Fibroblast of pulmonary artery (primary cell): Measurements from ENCODE around the gene POU2AF1.
"Not testable (repeated sequence)": the region's sequence is repeated elsewhere in the genome, so short reads cannot be mapped to it uniquely, and the experiment has no call there.

ENCODE experiments used
- DNase-seq: peaks from one replicate; pipeline ENCODE4 v3.0.0-alpha.2; 2010; ENCODE audit warnings: low read depth
- H3K4me3 ChIP-seq: replicated peaks from 2 replicates; pipeline ENCODE4 v1.5.1; 2011; ENCODE audit warnings: low read depth, mild to moderate bottlenecking, control low read depth, low read length, moderate library complexity
- CTCF ChIP-seq: IDR thresholded peaks from 2 replicates; pipeline ENCODE4 v1.5.1; 2011; ENCODE audit warnings: mild to moderate bottlenecking, control low read depth, low read length, inconsistent platforms; ENCODE audit errors: missing control alignments

POU2AF1 gene

GRCh38 chr11:111395081-111395480 is 16.0 kb upstream of the POU2AF1 start:
- no peak overlapping the region for H3K4me3 ChIP-seq
- DNase-seq = no peak
- TF ChIP-seq CTCF = no peak

- H3K4me3 ChIP-seq, DNase-seq: not testable (repeated sequence)
Measured at GRCh38 chr11:111394147-111394546, 15.1 kb upstream of the POU2AF1 start.

- DNase-seq = no peak
- no peak overlapping the region for H3K4me3 ChIP-seq
- TF ChIP-seq CTCF = no peak
Measured at GRCh38 chr11:111393585-111393984, 14.5 kb upstream of the POU2AF1 start.

- no peak for TF ChIP-seq CTCF
Measured at GRCh38 chr11:111393096-111393495, 14.0 kb upstream of the POU2AF1 start.

GRCh38 chr11:111392552-111392951 is 13.5 kb upstream of the POU2AF1 start:
- DNase-seq = no peak
- TF ChIP-seq CTCF = no peak
- no peak overlapping the region for H3K4me3 ChIP-seq

More at GRCh38 chr11:111393096-111393495, 14.0 kb upstream of the POU2AF1 start:
- DNase-seq = no peak
- H3K4me3 ChIP-seq = no peak overlapping the region

- no peak for TF ChIP-seq CTCF
- no peak for DNase-seq
- no peak overlapping the region for H3K4me3 ChIP-seq
Measured at GRCh38 chr11:111391328-111392124, 12.5 kb upstream of the POU2AF1 start.

GRCh38 chr11:111388842-111389241 is 9.8 kb upstream of the POU2AF1 start:
- no peak overlapping the region for H3K4me3 ChIP-seq

More at GRCh38 chr11:111388842-111389241, 9.8 kb upstream of the POU2AF1 start:
- no peak for TF ChIP-seq CTCF
- no peak for DNase-seq
